Fibroblast of lung (primary cell): ENCODE data around the gene C22orf31. TPM values are rescaled to one million over a fixed set of nuclear protein-coding genes. Genes with fewer than 3 reads are reported as not detected.

ENCODE experiments used
- DNase-seq, 2 donors: peaks; one replicate each; pipeline versions ENCODE4 v3.0.0 to v3.0.0-alpha.2; 2010; ENCODE audit warnings: low read depth in 2 of 2
- H2AFZ ChIP-seq: 2 replicates; pipeline ENCODE4 v1.5.1; 2012; ENCODE audit warnings: low read length, control low read depth, inconsistent platforms
- H3K27ac ChIP-seq: 2 replicates; pipeline ENCODE4 v1.5.1; 2011; ENCODE audit warnings: low read length, control low read depth; ENCODE audit not compliant: insufficient read depth
- H3K27me3 ChIP-seq: 2 replicates; pipeline ENCODE4 v1.5.1; 2011; ENCODE audit warnings: mild to moderate bottlenecking, low read length; ENCODE audit not compliant: control insufficient read depth, insufficient read depth
- H3K36me3 ChIP-seq: 2 replicates; pipeline ENCODE4 v1.5.1; 2011; ENCODE audit warnings: low read length; ENCODE audit not compliant: control insufficient read depth, insufficient read depth
- H3K4me1 ChIP-seq: 2 replicates; pipeline ENCODE4 v1.5.1; 2011; ENCODE audit warnings: low read length; ENCODE audit not compliant: control insufficient read depth, insufficient read depth; ENCODE audit errors: extremely low read depth
- H3K4me2 ChIP-seq: 2 replicates; pipeline ENCODE4 v1.5.1; 2011; ENCODE audit warnings: low read length, control low read depth; ENCODE audit not compliant: insufficient read depth; ENCODE audit errors: extremely low read depth
- H3K4me3 ChIP-seq, 4 experiments: fragments of 200-600 bp in 1 of 4; sonication (generic) in 1 of 4; replicated peaks in 1 of 4; 2 replicates each; pipeline ENCODE4 v1.5.1; 2011 to 2016; ENCODE audit warnings: low read length in 4 of 4, low read depth in 3 of 4, mild to moderate bottlenecking in 3 of 4, control low read depth in 2 of 4, inconsistent platforms in 1 of 4, mixed read lengths in 1 of 4; ENCODE audit not compliant: insufficient read depth in 1 of 4; ENCODE audit errors: control extremely low read depth in 1 of 4
- H3K79me2 ChIP-seq: 2 replicates; pipeline ENCODE4 v1.5.1; 2012; ENCODE audit warnings: mild to moderate bottlenecking, low read length, inconsistent platforms; ENCODE audit not compliant: control insufficient read depth, insufficient read depth
- H3K9ac ChIP-seq: 2 replicates; pipeline ENCODE4 v1.5.1; 2011; ENCODE audit warnings: mild to moderate bottlenecking, low read length, control low read depth; ENCODE audit not compliant: insufficient read depth
- H3K9me3 ChIP-seq: 2 replicates; pipeline ENCODE4 v1.5.1; 2012; ENCODE audit warnings: low read depth, low read length; ENCODE audit not compliant: control insufficient read depth, insufficient read depth
- H4K20me1 ChIP-seq: 2 replicates; pipeline ENCODE4 v1.5.1; 2011; ENCODE audit warnings: low read length; ENCODE audit not compliant: control insufficient read depth, insufficient read depth; ENCODE audit errors: extremely low read depth
- EZH2 ChIP-seq: IDR thresholded peaks from 2 replicates; pipeline ENCODE4 v1.5.1; 2012; ENCODE audit warnings: low read length, control low read depth, mild to moderate bottlenecking; ENCODE audit errors: missing control alignments
- polyA plus RNA-seq, 2 donors: library from polyadenylated mRNA; depleted of rRNA in 1 of 2; stranded (reverse) in 1 of 2; unstranded in 1 of 2; fragments of >200 nt; gene quantifications; 2 replicates each; pipeline ENCODE4 v1.2.1, GENCODE V29; 2011 to 2012; ENCODE audit warnings: missing spikeins in 1 of 2
- total RNA-seq: library from RNA; depleted of rRNA; stranded (reverse); fragments of >200 nt; gene quantifications from 2 replicates; pipeline ENCODE4 v1.2.1, GENCODE V29; 2014
- TF ChIP-seq, protein P1 (sequence below), 2 donors: IDR thresholded peaks in 1 of 2; conservative IDR thresholded peaks in 1 of 2; 1 replicate in 1 of 2; 2 replicates in 1 of 2; pipeline ENCODE4 v1.5.1; 2011 to 2012; ENCODE audit warnings: low read length in 2 of 2, control low read depth in 1 of 2, inconsistent platforms in 1 of 2, low read depth in 1 of 2, mild to moderate bottlenecking in 1 of 2

C22orf31 gene
- total and polyA plus RNA-seq, 2 donors (not counting 1 experiment from before 2014, with no cell fraction given), result 0.17 TPM; not detected in 1

DNA sequence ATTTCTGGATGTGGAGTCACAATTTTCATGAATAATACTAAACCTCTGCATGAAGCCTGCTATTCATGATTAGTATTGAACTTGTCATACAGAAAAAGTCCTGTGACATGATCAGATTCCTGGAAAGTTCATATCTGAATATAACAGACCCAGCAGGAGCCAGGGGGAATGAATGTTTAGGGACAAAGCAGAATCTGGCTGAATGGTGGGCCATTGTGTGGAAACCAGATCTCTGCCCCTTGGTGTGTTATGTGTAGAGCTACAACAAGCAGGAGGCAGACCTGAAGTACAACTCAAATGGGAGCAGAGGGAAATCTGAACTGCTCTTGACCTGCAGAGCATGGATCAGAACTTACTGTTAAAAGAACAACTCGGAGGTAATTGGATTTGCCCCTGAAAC, 41.5 kb upstream of the C22orf31 start:
- no peak overlapping the region for H3K4me3 ChIP-seq
- no peak overlapping the region for H3K4me2 ChIP-seq
- no peak overlapping the region for H2AFZ ChIP-seq
- no peak overlapping the region for H3K9ac ChIP-seq
- no peak for DNase-seq
- no peaks in the 10 kb centered on the region for H4K20me1 ChIP-seq
- H3K9me3 ChIP-seq, result no peaks in the 10 kb centered on the region
- H3K27me3 ChIP-seq, result no peaks in the 10 kb centered on the region
- no peaks in the 10 kb centered on the region for H3K36me3 ChIP-seq
- H3K27ac ChIP-seq, result no peak overlapping the region
- no peaks in the 10 kb centered on the region for H3K4me1 ChIP-seq
- no peaks in the 10 kb centered on the region for H3K79me2 ChIP-seq
- no peak for TF ChIP-seq EZH2
- TF ChIP-seq, protein P1, sequence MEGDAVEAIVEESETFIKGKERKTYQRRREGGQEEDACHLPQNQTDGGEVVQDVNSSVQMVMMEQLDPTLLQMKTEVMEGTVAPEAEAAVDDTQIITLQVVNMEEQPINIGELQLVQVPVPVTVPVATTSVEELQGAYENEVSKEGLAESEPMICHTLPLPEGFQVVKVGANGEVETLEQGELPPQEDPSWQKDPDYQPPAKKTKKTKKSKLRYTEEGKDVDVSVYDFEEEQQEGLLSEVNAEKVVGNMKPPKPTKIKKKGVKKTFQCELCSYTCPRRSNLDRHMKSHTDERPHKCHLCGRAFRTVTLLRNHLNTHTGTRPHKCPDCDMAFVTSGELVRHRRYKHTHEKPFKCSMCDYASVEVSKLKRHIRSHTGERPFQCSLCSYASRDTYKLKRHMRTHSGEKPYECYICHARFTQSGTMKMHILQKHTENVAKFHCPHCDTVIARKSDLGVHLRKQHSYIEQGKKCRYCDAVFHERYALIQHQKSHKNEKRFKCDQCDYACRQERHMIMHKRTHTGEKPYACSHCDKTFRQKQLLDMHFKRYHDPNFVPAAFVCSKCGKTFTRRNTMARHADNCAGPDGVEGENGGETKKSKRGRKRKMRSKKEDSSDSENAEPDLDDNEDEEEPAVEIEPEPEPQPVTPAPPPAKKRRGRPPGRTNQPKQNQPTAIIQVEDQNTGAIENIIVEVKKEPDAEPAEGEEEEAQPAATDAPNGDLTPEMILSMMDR (conservative IDR thresholded peaks at IDR 0.05 in 1 of 2, IDR thresholded peaks at IDR 0.05 in 1 of 2; ENCODE audit: low read depth in 1 of 2, low read length in 2 of 2), result no peak

- Histone ChIP-seq H3K4me2 (no peak overlapping the region), H3K4me1 (no peaks in the 10 kb centered on the region), H3K27ac (no peak overlapping the region), H4K20me1 (no peaks in the 10 kb centered on the region), H3K36me3 (no peaks in the 10 kb centered on the region), H2AFZ (no peak overlapping the region), H3K27me3 (no peaks in the 10 kb centered on the region), H3K9ac (no peak overlapping the region), H3K4me3 (no peak overlapping the region), H3K79me2 (no peaks in the 10 kb centered on the region), H3K9me3 (no peaks in the 10 kb centered on the region)
- no peak for TF ChIP-seq EZH2
- TF ChIP-seq, protein P1 (conservative IDR thresholded peaks at IDR 0.05 in 1 of 2, IDR thresholded peaks at IDR 0.05 in 1 of 2; ENCODE audit: low read depth in 1 of 2, low read length in 2 of 2), result no peak
- no peak for DNase-seq
Observed at GRCh38 chr22:29102300-29102699, 40.7 kb upstream of the C22orf31 start.

GRCh38 chr22:29098296-29098695, 36.7 kb upstream of the C22orf31 start:
- no peaks in the 10 kb centered on the region for H3K79me2 ChIP-seq
- TF ChIP-seq EZH2, result no peak
- TF ChIP-seq, protein P1 (conservative IDR thresholded peaks at IDR 0.05 in 1 of 2, IDR thresholded peaks at IDR 0.05 in 1 of 2; ENCODE audit: low read depth in 1 of 2, low read length in 2 of 2), result no peak
- H2AFZ ChIP-seq, result no peak overlapping the region
- peaks cover 3% of the 10 kb centered on the region for H3K4me1 ChIP-seq
- no peaks in the 10 kb centered on the region for H4K20me1 ChIP-seq
- no peak overlapping the region for H3K27ac ChIP-seq
- H3K27me3 ChIP-seq, result no peaks in the 10 kb centered on the region
- H3K9me3 ChIP-seq, result no peaks in the 10 kb centered on the region
- H3K4me3 ChIP-seq, result no peak overlapping the region
- H3K9ac ChIP-seq, result no peak overlapping the region
- H3K36me3 ChIP-seq, result no peaks in the 10 kb centered on the region
- H3K4me2 ChIP-seq, result no peak overlapping the region
- no peak for DNase-seq
